Activated naive CD8-positive, alpha-beta T cell treated with anti-CD3 and anti-CD28 coated beads for 36 hours (primary cell): Measurements from ENCODE around the gene PANK3. TPM values are rescaled to one million over a fixed set of nuclear protein-coding genes. Genes with fewer than 3 reads are reported as not detected.
"Not testable (repeated sequence)": the region's sequence is repeated elsewhere in the genome, so short reads cannot be mapped to it uniquely, and the experiment has no call there.

Source experiments
- DNase-seq: peaks from one replicate; pipeline ENCODE4 v3.0.0; 2021
- H3K27ac Mint-ChIP-seq: one replicate; pipeline ENCODE4 v1.8.0; 2022; ENCODE audit warnings: mild to moderate bottlenecking, moderate library complexity, mixed read lengths
- H3K27me3 Mint-ChIP-seq: one replicate; pipeline ENCODE4 v1.8.0; 2022; ENCODE audit warnings: mild to moderate bottlenecking, mixed read lengths
- H3K36me3 Mint-ChIP-seq: one replicate; pipeline ENCODE4 v1.8.0; 2021; ENCODE audit warnings: mild to moderate bottlenecking, mixed read lengths
- H3K4me1 Mint-ChIP-seq: one replicate; pipeline ENCODE4 v1.8.0; 2021; ENCODE audit warnings: mixed read lengths
- H3K4me3 Mint-ChIP-seq: one replicate; pipeline ENCODE4 v1.8.0; 2022; ENCODE audit warnings: mild to moderate bottlenecking, moderate library complexity, mixed read lengths
- H3K9me3 Mint-ChIP-seq: one replicate; pipeline ENCODE4 v1.8.0; 2022; ENCODE audit warnings: mixed read lengths
- total RNA-seq, 2 experiments: library from RNA; stranded (reverse); gene quantifications; one replicate each; pipeline ENCODE4 v1.2.3, GENCODE V29; 2021

PANK3 gene
- total RNA-seq, 2 experiments from 2014 or later, result 59.6 to 61.7 TPM

DNA sequence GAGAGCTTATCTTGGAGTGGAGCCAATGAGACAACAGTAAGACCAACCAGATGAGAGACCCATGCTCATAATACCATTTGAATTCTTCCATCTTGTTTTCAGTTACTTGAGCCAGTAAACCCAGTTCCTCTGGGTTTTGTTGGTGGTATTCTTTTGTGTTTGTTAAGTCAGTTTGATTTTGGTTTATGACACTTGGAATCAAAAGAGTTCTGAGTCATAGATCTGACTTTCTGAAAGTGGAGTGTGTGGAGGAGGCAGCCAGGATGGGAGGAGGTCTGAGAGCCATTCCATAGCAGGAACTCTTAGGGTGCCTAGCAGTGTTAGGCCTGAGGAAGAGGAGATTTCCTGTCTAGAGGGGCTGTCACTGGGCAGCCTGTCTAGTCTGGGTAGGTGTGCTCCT lies 24.6 kb upstream of the PANK3 start:
- no peak overlapping the region for H3K27ac Mint-ChIP-seq
- no peaks in the 10 kb centered on the region for H3K9me3 Mint-ChIP-seq
- peaks cover 3% of the 10 kb centered on the region for H3K4me1 Mint-ChIP-seq
- H3K27me3 Mint-ChIP-seq, result no peaks in the 10 kb centered on the region
- no peaks in the 10 kb centered on the region for H3K36me3 Mint-ChIP-seq
- no peak overlapping the region for H3K4me3 Mint-ChIP-seq
- no peak for DNase-seq

- Mint-ChIP-seq H3K4me3 (no peak overlapping the region), H3K4me1 (no peaks in the 10 kb centered on the region)
Observed at GRCh38 chr5:168602517-168602916, 23.3 kb upstream of the PANK3 start.

DNA sequence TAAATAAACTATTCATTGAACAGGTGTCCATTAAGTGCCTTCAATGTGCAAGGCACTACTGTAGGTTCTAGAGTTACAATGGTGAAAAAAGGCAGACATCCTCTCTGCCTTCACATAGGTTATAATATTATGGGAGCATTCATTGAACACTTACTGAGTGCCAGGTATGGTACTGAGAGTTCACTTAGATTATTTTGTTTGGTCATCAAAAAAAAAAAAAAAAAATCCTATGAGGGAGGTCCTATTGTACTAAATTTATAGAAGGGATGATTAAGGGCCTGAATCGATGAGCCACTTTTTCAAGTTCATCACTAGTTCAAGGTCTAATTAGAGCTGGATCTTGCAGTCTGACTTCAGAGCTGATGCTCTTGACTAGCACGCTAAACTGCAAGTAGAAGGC lies 22.8 kb upstream of the PANK3 start:
- no peaks in the 10 kb centered on the region for H3K36me3 Mint-ChIP-seq
- no peak overlapping the region for H3K4me3 Mint-ChIP-seq

More at GRCh38 chr5:168602517-168602916, 23.3 kb upstream of the PANK3 start:
- Mint-ChIP-seq H3K9me3 (peaks cover 4% of the 10 kb centered on the region), H3K36me3 (no peaks in the 10 kb centered on the region), H3K27ac (no peak overlapping the region), H3K27me3 (peaks cover 5% of the 10 kb centered on the region)
- DNase-seq, result no peak

DNA sequence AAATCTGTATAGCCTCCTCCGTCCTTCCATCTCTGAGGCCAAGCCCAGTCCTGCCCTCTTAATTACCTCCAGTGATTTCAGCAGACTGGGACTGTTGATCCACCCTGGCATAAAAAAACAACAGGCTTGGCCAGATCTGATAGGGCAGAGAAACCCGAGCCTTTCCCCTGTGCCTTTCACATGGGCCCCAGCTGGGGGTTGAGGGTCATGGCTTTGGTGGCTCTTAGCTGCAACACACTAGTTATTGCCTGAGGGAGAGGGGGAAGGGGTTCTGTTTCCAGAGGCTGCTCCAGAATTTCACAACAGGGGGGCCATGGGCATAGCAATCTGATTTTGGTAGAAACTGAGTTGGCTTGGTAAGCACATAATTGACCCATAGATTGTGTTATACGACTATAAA lies 21.2 kb upstream of the PANK3 start:
- no peak for DNase-seq
- no peak overlapping the region for H3K4me3 Mint-ChIP-seq
- H3K36me3 Mint-ChIP-seq, result peaks cover 2% of the 10 kb centered on the region
- peaks cover 21% of the 10 kb centered on the region for H3K27me3 Mint-ChIP-seq
- no peaks in the 10 kb centered on the region for H3K4me1 Mint-ChIP-seq
- H3K27ac Mint-ChIP-seq, result no peak overlapping the region
- peaks cover 6% of the 10 kb centered on the region for H3K9me3 Mint-ChIP-seq

More for the DNA sequence above, 22.8 kb upstream of the PANK3 start:
- H3K27me3 Mint-ChIP-seq, result peaks cover 8% of the 10 kb centered on the region
- H3K9me3 Mint-ChIP-seq, result peaks cover 4% of the 10 kb centered on the region
- DNase-seq, result no peak
- H3K4me1 Mint-ChIP-seq, result no peaks in the 10 kb centered on the region
- no peak overlapping the region for H3K27ac Mint-ChIP-seq

DNA sequence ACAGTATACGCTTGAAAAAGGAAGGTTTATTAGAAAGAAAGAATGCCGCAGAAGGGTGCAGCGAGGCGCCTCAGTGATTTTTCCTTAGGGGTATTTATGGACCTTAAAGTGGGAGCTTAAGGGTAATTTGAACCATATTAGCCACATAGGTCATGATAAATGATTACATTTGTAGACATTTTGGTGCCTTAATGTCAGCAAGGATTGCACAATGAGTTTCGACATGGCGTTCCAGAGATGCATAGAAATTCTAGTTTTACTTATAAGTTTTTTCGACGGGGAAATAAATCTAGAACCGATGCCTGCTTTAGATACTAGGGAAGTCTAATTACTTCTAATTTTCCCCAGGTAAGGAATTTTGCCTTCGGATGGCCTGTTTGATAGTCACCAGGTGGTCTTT lies 20.7 kb upstream of the PANK3 start:
- Mint-ChIP-seq H3K27me3 (peaks cover 27% of the 10 kb centered on the region), H3K4me3 (no peak overlapping the region), H3K4me1 (no peaks in the 10 kb centered on the region), H3K27ac (no peak overlapping the region), H3K36me3 (peaks cover 2% of the 10 kb centered on the region), H3K9me3 (peaks cover 6% of the 10 kb centered on the region)
- DNase-seq, result no peak

GRCh38 chr5:168598639-168599038 lies 19.5 kb upstream of the PANK3 start:
- Mint-ChIP-seq H3K27me3 (peaks cover 29% of the 10 kb centered on the region), H3K9me3 (peaks cover 6% of the 10 kb centered on the region), H3K27ac (no peak overlapping the region), H3K36me3 (peaks cover 2% of the 10 kb centered on the region), H3K4me3 (no peak overlapping the region), H3K4me1 (no peaks in the 10 kb centered on the region)
- DNase-seq, result no peak

- Mint-ChIP-seq H3K4me3 (no peak overlapping the region), H3K4me1 (no peaks in the 10 kb centered on the region), H3K36me3 (peaks cover 2% of the 10 kb centered on the region), H3K27me3 (peaks cover 29% of the 10 kb centered on the region), H3K27ac (no peak overlapping the region), H3K9me3 (peaks cover 6% of the 10 kb centered on the region)
- DNase-seq, result no peak
Observed at GRCh38 chr5:168596927-168597326, 17.8 kb upstream of the PANK3 start.

DNA sequence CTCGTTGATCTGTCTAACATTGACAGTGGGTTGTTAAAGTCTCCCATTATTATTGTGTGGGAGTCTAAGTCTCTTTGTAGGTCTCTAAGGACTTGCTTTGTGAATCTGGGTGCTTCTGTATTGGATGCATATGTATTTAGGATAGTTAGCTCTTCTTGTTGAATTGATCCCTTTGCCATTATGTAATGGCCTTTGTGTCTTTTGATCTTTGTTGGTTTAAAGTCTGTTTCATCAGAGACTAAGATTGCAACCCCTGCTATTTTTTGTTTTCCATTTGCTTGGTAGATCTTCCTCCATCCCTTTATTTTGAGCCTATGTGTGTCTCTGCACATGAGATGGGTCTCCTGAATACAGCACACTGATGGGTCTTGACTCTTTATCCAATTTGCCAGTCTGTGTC lies 17.0 kb upstream of the PANK3 start:
- not testable (repeated sequence) for H3K4me1 Mint-ChIP-seq, DNase-seq, H3K27ac Mint-ChIP-seq, H3K9me3 Mint-ChIP-seq, H3K4me3 Mint-ChIP-seq, H3K36me3 Mint-ChIP-seq
- peaks cover 29% of the 10 kb centered on the region for H3K27me3 Mint-ChIP-seq

- Mint-ChIP-seq H3K4me1 (no peaks in the 10 kb centered on the region), H3K27me3 (peaks cover 30% of the 10 kb centered on the region), H3K4me3 (no peak overlapping the region), H3K27ac (no peak overlapping the region), H3K36me3 (peaks cover 2% of the 10 kb centered on the region), H3K9me3 (peaks cover 2% of the 10 kb centered on the region)
- no peak for DNase-seq
Observed at GRCh38 chr5:168592014-168592368, 12.8 kb upstream of the PANK3 start.

DNA sequence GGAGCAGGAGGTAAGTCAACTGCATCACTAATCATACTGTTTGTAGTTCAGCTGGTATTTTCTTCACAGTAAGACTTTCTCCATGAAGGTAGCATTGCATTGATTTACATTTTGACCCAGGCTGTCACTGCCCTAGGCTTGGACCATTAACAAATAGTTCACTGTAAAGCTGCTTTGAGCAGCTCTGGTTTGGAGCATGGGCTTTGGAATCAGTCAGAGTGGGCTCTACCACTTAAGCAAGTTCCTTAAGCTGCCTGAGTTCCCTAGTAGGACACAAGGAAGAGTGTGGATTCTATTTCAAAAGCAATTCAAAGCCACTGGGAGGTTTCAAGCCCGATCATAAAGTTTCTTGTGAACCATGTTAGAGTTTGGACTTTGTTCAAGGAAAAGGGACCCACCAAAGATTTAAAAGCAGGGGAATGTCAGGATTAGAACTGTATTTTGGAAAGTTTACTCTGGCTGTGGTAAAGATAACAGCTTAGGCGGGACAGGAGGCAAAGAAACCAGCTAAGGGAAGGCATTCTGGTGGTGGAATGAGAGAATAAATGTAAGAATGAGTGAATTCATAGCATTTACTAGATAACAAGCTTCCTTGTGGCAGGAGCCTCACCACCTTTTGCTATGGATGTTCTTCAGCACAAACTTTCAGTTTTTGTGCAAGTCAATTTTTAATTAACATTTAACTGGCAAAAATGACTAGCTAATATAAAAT lies 12.3 kb upstream of the PANK3 start:
- Mint-ChIP-seq H3K4me3 (no peak overlapping the region), H3K27ac (no peak overlapping the region), H3K4me1 (no peaks in the 10 kb centered on the region), H3K9me3 (peaks cover 2% of the 10 kb centered on the region), H3K27me3 (peaks cover 26% of the 10 kb centered on the region), H3K36me3 (peaks cover 2% of the 10 kb centered on the region)
- DNase-seq, result no peak

GRCh38 chr5:168590666-168591065 lies 11.5 kb upstream of the PANK3 start:
- no peak for DNase-seq
- Mint-ChIP-seq H3K27me3 (peaks cover 24% of the 10 kb centered on the region), H3K4me3 (no peak overlapping the region), H3K36me3 (peaks cover 2% of the 10 kb centered on the region), H3K9me3 (no peaks in the 10 kb centered on the region), H3K4me1 (no peaks in the 10 kb centered on the region), H3K27ac (no peak overlapping the region)

DNA sequence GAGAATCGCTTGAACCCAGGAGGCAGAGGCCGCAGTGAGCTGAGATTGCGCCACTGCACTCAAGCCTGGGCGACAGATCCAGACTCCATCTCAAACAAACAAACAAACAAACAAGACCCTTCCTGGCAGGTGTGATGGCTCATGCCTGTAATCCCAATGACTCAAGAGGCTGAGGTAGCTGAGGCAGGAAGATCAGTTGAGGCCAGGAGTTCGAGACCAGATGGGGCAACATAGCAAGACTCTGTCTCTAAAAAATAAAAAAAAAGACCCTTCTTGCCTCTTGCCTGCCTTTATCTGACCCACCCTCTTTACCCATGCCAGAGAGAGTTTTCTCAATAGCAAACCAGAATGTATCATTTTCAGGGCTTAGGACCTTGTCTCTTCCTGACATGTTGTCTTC lies 8.8 kb upstream of the PANK3 start:
- Mint-ChIP-seq H3K36me3 (no peaks in the 10 kb centered on the region), H3K27me3 (peaks cover 14% of the 10 kb centered on the region), H3K4me3 (no peak overlapping the region), H3K9me3 (no peaks in the 10 kb centered on the region), H3K27ac (no peak overlapping the region), H3K4me1 (peaks cover 3% of the 10 kb centered on the region)
- no peak for DNase-seq

DNA sequence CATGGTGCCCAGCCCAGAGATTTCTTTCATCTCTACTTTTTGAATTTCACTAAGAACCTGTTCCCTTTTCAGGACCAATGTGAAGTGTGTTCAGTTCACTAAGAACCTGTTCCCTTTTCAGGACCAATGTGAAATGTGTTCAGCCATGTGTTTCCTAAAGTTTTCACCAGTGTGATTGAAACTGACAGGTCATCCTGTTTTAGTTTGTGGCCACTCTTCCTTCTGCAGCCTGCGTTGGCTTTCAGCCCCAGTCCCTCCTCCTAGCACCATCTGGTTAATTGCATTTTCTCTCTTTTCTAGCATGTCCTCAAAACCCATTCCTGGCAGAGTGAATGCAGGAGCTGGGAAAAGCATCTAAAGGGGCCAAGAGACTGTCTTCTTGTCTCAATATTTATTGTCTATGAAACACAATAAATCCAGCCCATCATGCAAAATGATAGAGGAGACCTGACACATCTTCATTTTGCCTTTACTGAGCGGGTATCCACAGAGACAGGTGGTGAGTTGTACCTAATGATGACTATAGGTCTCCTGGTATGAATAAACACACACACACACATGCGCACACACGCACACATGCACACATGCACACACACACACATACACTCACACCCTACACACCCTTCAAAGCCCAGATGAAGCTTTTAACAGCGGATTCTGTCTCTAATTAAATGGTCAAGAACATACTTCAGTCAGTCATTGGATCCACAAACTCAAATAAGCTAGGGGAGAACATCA lies 6.1 kb upstream of the PANK3 start:
- Mint-ChIP-seq H3K27me3 (peaks cover 14% of the 10 kb centered on the region), H3K4me3 (no peak overlapping the region), H3K9me3 (peaks cover 2% of the 10 kb centered on the region), H3K27ac (no peak overlapping the region), H3K36me3 (no peaks in the 10 kb centered on the region), H3K4me1 (peaks cover 5% of the 10 kb centered on the region)
- no peak for DNase-seq

DNA sequence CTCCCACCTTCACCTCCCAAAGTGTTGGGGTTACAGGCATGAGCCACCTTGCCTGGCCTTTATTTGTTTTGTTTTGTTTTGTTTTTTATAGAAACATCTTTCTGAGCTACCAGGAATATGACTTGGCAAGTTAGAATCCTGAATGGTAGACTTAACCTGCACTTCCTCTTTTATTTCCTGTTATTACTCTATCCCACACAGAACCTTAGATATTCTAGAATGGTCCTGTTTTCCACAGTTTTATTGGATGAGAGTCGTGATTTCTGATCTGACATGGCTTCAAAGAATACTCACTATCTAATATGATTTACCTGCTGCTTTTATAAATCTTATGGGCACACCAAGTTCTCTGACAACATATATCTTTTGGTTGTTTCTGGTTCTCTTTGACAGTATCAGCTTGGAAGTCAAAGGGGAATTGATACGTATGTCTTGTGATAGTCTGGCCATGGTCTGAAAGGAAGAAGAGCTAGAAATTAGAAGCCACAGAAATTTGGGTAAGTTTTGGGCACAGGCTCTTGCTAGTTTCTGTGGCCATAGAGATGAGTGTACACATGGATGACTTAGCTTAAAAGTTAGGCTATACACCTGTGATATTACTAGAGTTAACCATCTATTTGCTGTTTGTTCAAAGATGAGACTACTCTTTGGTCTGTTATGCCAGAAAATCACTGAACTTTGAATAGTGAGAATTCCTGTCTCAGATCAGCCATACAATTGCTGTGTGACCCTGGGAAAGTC lies 4.7 kb upstream of the PANK3 start:
- Mint-ChIP-seq H3K27ac (no peak overlapping the region), H3K4me3 (no peak overlapping the region), H3K9me3 (peaks cover 2% of the 10 kb centered on the region), H3K4me1 (peaks cover 10% of the 10 kb centered on the region), H3K27me3 (peaks cover 14% of the 10 kb centered on the region), H3K36me3 (no peaks in the 10 kb centered on the region)
- DNase-seq, result no peak

GRCh38 chr5:168580814-168581469 lies 1.8 kb upstream of the PANK3 start:
- Mint-ChIP-seq H3K4me1 (peaks cover 22% of the 10 kb centered on the region), H3K36me3 (peaks cover 19% of the 10 kb centered on the region)
- not testable (repeated sequence) for DNase-seq, H3K27me3 Mint-ChIP-seq, H3K9me3 Mint-ChIP-seq, H3K4me3 Mint-ChIP-seq, H3K27ac Mint-ChIP-seq
